Astrocyte (in vitro differentiated cells and primary cell): ENCODE results near the gene INPP4B.

Experiments
- EZH2 ChIP-seq: IDR thresholded peaks from 2 replicates; pipeline ENCODE4 v1.6.1; 2012; ENCODE audit warnings: mild to moderate bottlenecking, low read length, inconsistent platforms; ENCODE audit not compliant: insufficient read depth
- TF ChIP-seq, protein P1 (sequence below): IDR thresholded peaks from 2 replicates; pipeline ENCODE4 v1.5.1; 2011; ENCODE audit warnings: low read depth, mild to moderate bottlenecking, inconsistent platforms, low read length, moderate library complexity; ENCODE audit not compliant: insufficient read depth

DNA sequence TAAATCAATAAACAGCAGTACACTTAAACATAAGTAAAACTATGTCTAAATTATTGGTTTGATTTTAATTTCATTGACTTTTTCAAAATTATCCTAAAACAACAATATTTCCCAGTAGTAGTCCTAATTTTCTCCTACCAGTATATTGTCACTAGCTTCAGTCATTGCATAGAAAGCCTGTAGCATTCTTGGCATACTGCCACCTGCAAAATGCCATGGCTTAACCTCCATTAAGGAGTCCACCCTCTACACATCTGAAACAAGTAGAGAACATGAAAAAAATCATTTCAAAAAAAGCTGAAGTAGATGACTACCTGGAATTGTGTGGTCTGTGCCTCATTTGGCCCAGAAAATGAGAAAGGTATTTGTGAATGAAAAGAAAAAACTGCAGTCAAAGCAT lies 348.5 kb downstream of the INPP4B start:
- TF ChIP-seq, protein P1, sequence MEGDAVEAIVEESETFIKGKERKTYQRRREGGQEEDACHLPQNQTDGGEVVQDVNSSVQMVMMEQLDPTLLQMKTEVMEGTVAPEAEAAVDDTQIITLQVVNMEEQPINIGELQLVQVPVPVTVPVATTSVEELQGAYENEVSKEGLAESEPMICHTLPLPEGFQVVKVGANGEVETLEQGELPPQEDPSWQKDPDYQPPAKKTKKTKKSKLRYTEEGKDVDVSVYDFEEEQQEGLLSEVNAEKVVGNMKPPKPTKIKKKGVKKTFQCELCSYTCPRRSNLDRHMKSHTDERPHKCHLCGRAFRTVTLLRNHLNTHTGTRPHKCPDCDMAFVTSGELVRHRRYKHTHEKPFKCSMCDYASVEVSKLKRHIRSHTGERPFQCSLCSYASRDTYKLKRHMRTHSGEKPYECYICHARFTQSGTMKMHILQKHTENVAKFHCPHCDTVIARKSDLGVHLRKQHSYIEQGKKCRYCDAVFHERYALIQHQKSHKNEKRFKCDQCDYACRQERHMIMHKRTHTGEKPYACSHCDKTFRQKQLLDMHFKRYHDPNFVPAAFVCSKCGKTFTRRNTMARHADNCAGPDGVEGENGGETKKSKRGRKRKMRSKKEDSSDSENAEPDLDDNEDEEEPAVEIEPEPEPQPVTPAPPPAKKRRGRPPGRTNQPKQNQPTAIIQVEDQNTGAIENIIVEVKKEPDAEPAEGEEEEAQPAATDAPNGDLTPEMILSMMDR = no peak
- TF ChIP-seq EZH2 = no peak
